ENCODE data around the gene HS1BP3.

- TF ChIP-seq POLR2A (IDR thresholded peaks at IDR 0.05) (no peak), POLR2AphosphoS5 (IDR thresholded peaks at IDR 0.05) (no peak)
- TF ChIP-seq, protein P1, sequence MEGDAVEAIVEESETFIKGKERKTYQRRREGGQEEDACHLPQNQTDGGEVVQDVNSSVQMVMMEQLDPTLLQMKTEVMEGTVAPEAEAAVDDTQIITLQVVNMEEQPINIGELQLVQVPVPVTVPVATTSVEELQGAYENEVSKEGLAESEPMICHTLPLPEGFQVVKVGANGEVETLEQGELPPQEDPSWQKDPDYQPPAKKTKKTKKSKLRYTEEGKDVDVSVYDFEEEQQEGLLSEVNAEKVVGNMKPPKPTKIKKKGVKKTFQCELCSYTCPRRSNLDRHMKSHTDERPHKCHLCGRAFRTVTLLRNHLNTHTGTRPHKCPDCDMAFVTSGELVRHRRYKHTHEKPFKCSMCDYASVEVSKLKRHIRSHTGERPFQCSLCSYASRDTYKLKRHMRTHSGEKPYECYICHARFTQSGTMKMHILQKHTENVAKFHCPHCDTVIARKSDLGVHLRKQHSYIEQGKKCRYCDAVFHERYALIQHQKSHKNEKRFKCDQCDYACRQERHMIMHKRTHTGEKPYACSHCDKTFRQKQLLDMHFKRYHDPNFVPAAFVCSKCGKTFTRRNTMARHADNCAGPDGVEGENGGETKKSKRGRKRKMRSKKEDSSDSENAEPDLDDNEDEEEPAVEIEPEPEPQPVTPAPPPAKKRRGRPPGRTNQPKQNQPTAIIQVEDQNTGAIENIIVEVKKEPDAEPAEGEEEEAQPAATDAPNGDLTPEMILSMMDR (IDR thresholded peaks at IDR 0.05): no peak
These were observed 40.3 kb upstream of the HS1BP3 start for GRCh38 chr2:20691076-20691734.
